ENCODE measurements around the gene ATXN7L1. TPM values are rescaled to one million over a fixed set of nuclear protein-coding genes. Genes with fewer than 3 reads are reported as not detected.

Gene ATXN7L1
- total RNA-seq, 2 experiments from 2014 or later = 0.59 TPM; not detected in 1

GRCh38 chr7:105924945-105925344 is 48.5 kb upstream of the ATXN7L1 start:
- no peak overlapping the region for H3K27ac ChIP-seq (ENCODE audit: low read depth, low read length, poor library complexity, severe bottlenecking)
- H3K9me3 ChIP-seq (ENCODE audit: low read length) = no peaks in the 10 kb centered on the region
- no peaks in the 10 kb centered on the region for H3K9me2 ChIP-seq (ENCODE audit: insufficient read depth, low read length)
- TF ChIP-seq EZH2phosphoT487 (IDR thresholded peaks at IDR 0.05; ENCODE audit: borderline replicate concordance, low read depth, low read length) (no peak), CTCF (conservative IDR thresholded peaks at IDR 0.05; ENCODE audit: low read length) (no peak)
- ChIA-PET CTCF (ENCODE audit: unreplicated experiment) (no interaction called here), POLR2A (interaction anchor here (0.6 to 1.4 kb wide), 3 partner anchors 14 to 1016 kb away, joined by 3 read pairs; no protein-coding TSS in a partner anchor)
- no peaks in the 10 kb centered on the region for H3K79me2 ChIP-seq (ENCODE audit: insufficient read depth, low read depth, low read length)
- intact Hi-C loops (cut with micrococcal nuclease; ENCODE audit: unreplicated experiment) = no loop called here
- no peaks in the 10 kb centered on the region for H4K20me1 ChIP-seq (ENCODE audit: insufficient read depth, low read length)
- H3K4me2 ChIP-seq (ENCODE audit: low read length) = no peak overlapping the region
- H3K4me1 ChIP-seq (ENCODE audit: insufficient read depth, low read length, poor library complexity, severe bottlenecking) = no peaks in the 10 kb centered on the region
- no peak overlapping the region for H3K4me3 ChIP-seq (ENCODE audit: low read depth, low read length, poor library complexity, severe bottlenecking)
- H2AFZ ChIP-seq (ENCODE audit: low read length) = no peak overlapping the region
- BruUV-seq (replicated peaks) = no TSS peak
- H3K36me3 ChIP-seq (ENCODE audit: insufficient read depth, low read length) = no peaks in the 10 kb centered on the region
- no peak for DNase-seq (ENCODE audit: low spot score)

- Histone ChIP-seq H3K4me3 (ENCODE audit: low read depth, low read length, poor library complexity, severe bottlenecking) (no peak overlapping the region), H3K36me3 (ENCODE audit: insufficient read depth, low read length) (no peaks in the 10 kb centered on the region), H3K4me1 (ENCODE audit: insufficient read depth, low read length, poor library complexity, severe bottlenecking) (no peaks in the 10 kb centered on the region), H3K27ac (ENCODE audit: low read depth, low read length, poor library complexity, severe bottlenecking) (no peak overlapping the region), H3K9me3 (ENCODE audit: low read length) (no peaks in the 10 kb centered on the region), H3K4me2 (ENCODE audit: low read length) (no peak overlapping the region), H3K9me2 (ENCODE audit: insufficient read depth, low read length) (no peaks in the 10 kb centered on the region), H3K79me2 (ENCODE audit: insufficient read depth, low read depth, low read length) (no peaks in the 10 kb centered on the region), H4K20me1 (ENCODE audit: insufficient read depth, low read length) (no peaks in the 10 kb centered on the region), H2AFZ (ENCODE audit: low read length) (no peak overlapping the region)
- intact Hi-C loops (cut with micrococcal nuclease; ENCODE audit: unreplicated experiment) = no loop called here
- DNase-seq (ENCODE audit: low spot score) = no peak
- TF ChIP-seq EZH2phosphoT487 (IDR thresholded peaks at IDR 0.05; ENCODE audit: borderline replicate concordance, low read depth, low read length) = no peak
- TF ChIP-seq CTCF (conservative IDR thresholded peaks at IDR 0.05; ENCODE audit: low read length) = no peak
- POLR2A ChIA-PET = no interaction called here
- BruUV-seq (replicated peaks) = no TSS peak
- CTCF ChIA-PET (ENCODE audit: unreplicated experiment) = no interaction called here
Observed at GRCh38 chr7:105920766-105921165, 44.4 kb upstream of the ATXN7L1 start.

GRCh38 chr7:105917659-105918058 is 41.3 kb upstream of the ATXN7L1 start:
- no TSS peak for BruUV-seq (replicated peaks)
- Histone ChIP-seq H3K9me2 (ENCODE audit: insufficient read depth, low read length) (no peaks in the 10 kb centered on the region), H3K27ac (ENCODE audit: low read depth, low read length, poor library complexity, severe bottlenecking) (no peak overlapping the region), H3K4me3 (ENCODE audit: low read depth, low read length, poor library complexity, severe bottlenecking) (no peak overlapping the region), H3K4me1 (ENCODE audit: insufficient read depth, low read length, poor library complexity, severe bottlenecking) (no peaks in the 10 kb centered on the region), H3K79me2 (ENCODE audit: insufficient read depth, low read depth, low read length) (no peaks in the 10 kb centered on the region), H2AFZ (ENCODE audit: low read length) (no peak overlapping the region), H3K9me3 (ENCODE audit: low read length) (no peaks in the 10 kb centered on the region), H4K20me1 (ENCODE audit: insufficient read depth, low read length) (no peaks in the 10 kb centered on the region), H3K36me3 (ENCODE audit: insufficient read depth, low read length) (no peaks in the 10 kb centered on the region), H3K4me2 (ENCODE audit: low read length) (no peak overlapping the region)
- no peak for DNase-seq (ENCODE audit: low spot score)
- TF ChIP-seq CTCF (conservative IDR thresholded peaks at IDR 0.05; ENCODE audit: low read length) (no peak), EZH2phosphoT487 (IDR thresholded peaks at IDR 0.05; ENCODE audit: borderline replicate concordance, low read depth, low read length) (no peak)
- ChIA-PET POLR2A (interaction anchor here (0.6 kb wide), 1 partner anchor 76 kb away, joined by 3 read pairs; no protein-coding TSS in a partner anchor), CTCF (ENCODE audit: unreplicated experiment) (no interaction called here)
- intact Hi-C loops (cut with micrococcal nuclease; ENCODE audit: unreplicated experiment) = no loop called here

Data from OCI-LY7 (cell line).